H1 (cell line): ENCODE data around the gene CALD1. TPM values are rescaled to one million over a fixed set of nuclear protein-coding genes. Genes with fewer than 3 reads are reported as not detected.

Experiments used
- CTCF ChIA-PET: fragments of 300-600 bp; sonication (Branson Sonifier 250); formaldehyde crosslinking; loops from one replicate; lab custom pipeline; 2021; ENCODE audit not compliant: partially characterized antibody; lab: Charles Lee
- POLR2A ChIA-PET: fragments of 300-600 bp; sonication (Branson Sonifier 250); formaldehyde crosslinking; loops from one replicate; lab custom pipeline; 2021; ENCODE audit warnings: inconsistent platforms; ENCODE audit not compliant: partially characterized antibody; lab: Charles Lee
- DNase-seq, 2 experiments: peaks; one replicate each; pipeline versions ENCODE4 v3.0.0 to v3.0.0-alpha.2; 2010 to 2022; ENCODE audit warnings: low spot score in 2 of 2, low read depth in 1 of 2, mixed read lengths in 1 of 2
- FAIRE-seq: peaks from 2 replicates; lab custom pipeline; 2011; peaks lifted over from hg19 to GRCh38; lab: Jason Lieb, UNC
- H2AFZ ChIP-seq: 2 replicates; pipeline ENCODE4 v1.8.1; 2012; ENCODE audit warnings: low read length, inconsistent platforms
- H2AK5ac ChIP-seq: 2 replicates; pipeline ENCODE4 v1.6.1; 2013; ENCODE audit warnings: low read depth, low read length
- H2BK120ac ChIP-seq: replicated peaks from 2 replicates; pipeline ENCODE3; 2013; ENCODE audit warnings: low read depth, low read length, inconsistent platforms
- H2BK12ac ChIP-seq: 2 replicates; pipeline ENCODE4 v1.6.1; 2013; ENCODE audit warnings: low read depth, low read length
- H2BK15ac ChIP-seq: 2 replicates; pipeline ENCODE4 v1.6.1; 2013; ENCODE audit warnings: low read length
- H2BK20ac ChIP-seq: 2 replicates; pipeline ENCODE4 v1.6.1; 2013; ENCODE audit warnings: low read length
- H2BK5ac ChIP-seq: 2 replicates; pipeline ENCODE4 v1.6.1; 2013; ENCODE audit warnings: low read depth, low read length
- H3K14ac ChIP-seq: 2 replicates; pipeline ENCODE4 v1.6.1; 2013; ENCODE audit warnings: inconsistent platforms; ENCODE audit not compliant: insufficient read length
- H3K18ac ChIP-seq: 2 replicates; pipeline ENCODE4 v1.6.1; 2013; ENCODE audit warnings: low read length; ENCODE audit errors: extremely low read depth
- H3K23ac ChIP-seq: 2 replicates; pipeline ENCODE4 v1.6.1; 2013; ENCODE audit warnings: inconsistent platforms; ENCODE audit not compliant: insufficient read length
- H3K23me2 ChIP-seq: 2 replicates; pipeline ENCODE4 v1.6.1; 2013; ENCODE audit warnings: low read depth, low read length
- H3K27ac ChIP-seq: 2 replicates; pipeline ENCODE4 v1.6.1; 2011; ENCODE audit warnings: low read depth, low read length, inconsistent platforms
- H3K27me3 ChIP-seq, 4 experiments: replicated peaks in 1 of 4; 1 replicate in 1 of 4; 2 replicates in 3 of 4; pipeline versions ENCODE4 v1.6.1 to v1.8.1; 2011 to 2013; ENCODE audit warnings: low read length in 3 of 4, mild to moderate bottlenecking in 3 of 4, inconsistent platforms in 2 of 4, mixed read lengths in 2 of 4, moderate library complexity in 1 of 4; ENCODE audit not compliant: control insufficient read depth in 3 of 4, insufficient read depth in 3 of 4; ENCODE audit errors: extremely low read depth in 1 of 4
- H3K36me3 ChIP-seq, 4 experiments: 2 replicates each; pipeline versions ENCODE4 v1.6.1 to v1.8.1; 2011 to 2013; ENCODE audit warnings: mild to moderate bottlenecking in 4 of 4, low read length in 3 of 4, moderate library complexity in 2 of 4, control low read depth in 1 of 4, inconsistent platforms in 1 of 4; ENCODE audit not compliant: insufficient read depth in 4 of 4, control insufficient read depth in 2 of 4
- H3K4ac ChIP-seq: replicated peaks from 2 replicates; pipeline ENCODE3; 2013; ENCODE audit warnings: low read length, low read depth, mixed read lengths, inconsistent platforms; ENCODE audit not compliant: insufficient read length
- H3K4me1 ChIP-seq, 4 experiments: replicated peaks in 1 of 4; 1 replicate in 1 of 4; 2 replicates in 3 of 4; pipeline versions ENCODE4 v1.6.1 to v1.8.1; 2011 to 2013; ENCODE audit warnings: low read length in 3 of 4, inconsistent platforms in 2 of 4, mixed read lengths in 1 of 4; ENCODE audit not compliant: insufficient read depth in 4 of 4, control insufficient read depth in 3 of 4
- H3K4me2 ChIP-seq, 2 experiments: 2 replicates each; pipeline versions ENCODE4 v1.6.1 to v1.8.1; 2011 to 2013; ENCODE audit warnings: low read depth in 2 of 2, low read length in 2 of 2, control low read depth in 1 of 2, inconsistent platforms in 1 of 2, mild to moderate bottlenecking in 1 of 2; ENCODE audit not compliant: insufficient read depth in 1 of 2
- H3K4me3 ChIP-seq, 4 experiments: fragments of 200-600, 300-600 bp in 1 of 4; sonication (generic), shearing (Covaris generic), sonication (Bioruptor Twin) in 1 of 4; 2 replicates each; pipeline versions ENCODE4 v1.5.1 to v1.8.1; 2011 to 2016; ENCODE audit warnings: low read length in 4 of 4, low read depth in 3 of 4, control low read depth in 2 of 4, inconsistent platforms in 2 of 4, mild to moderate bottlenecking in 2 of 4, mixed read lengths in 1 of 4, moderate library complexity in 1 of 4; ENCODE audit not compliant: insufficient read depth in 2 of 4; ENCODE audit errors: extremely low read depth in 1 of 4
- H3K56ac ChIP-seq: replicated peaks from 2 replicates; pipeline ENCODE3; 2013; ENCODE audit warnings: low read depth, mild to moderate bottlenecking, mixed read lengths, low read length, inconsistent platforms; ENCODE audit not compliant: insufficient read length
- H3K79me1 ChIP-seq: 2 replicates; pipeline ENCODE4 v1.6.1; 2013; ENCODE audit warnings: low read depth, low read length, control low read depth
- H3K79me2 ChIP-seq, 2 experiments: 2 replicates each; pipeline versions ENCODE4 v1.6.1 to v1.8.1; 2012 to 2013; ENCODE audit warnings: low read length in 2 of 2, mild to moderate bottlenecking in 2 of 2, inconsistent platforms in 1 of 2; ENCODE audit not compliant: insufficient read depth in 2 of 2, control insufficient read depth in 1 of 2
- H3K9ac ChIP-seq, 4 experiments: replicated peaks in 1 of 4; 1 replicate in 1 of 4; 2 replicates in 3 of 4; pipeline versions ENCODE4 v1.6.1 to v1.8.1; 2011 to 2013; ENCODE audit warnings: low read depth in 3 of 4, low read length in 3 of 4, control low read depth in 2 of 4, mild to moderate bottlenecking in 2 of 4, moderate library complexity in 2 of 4, inconsistent platforms in 1 of 4; ENCODE audit errors: extremely low read depth in 1 of 4
- H3K9me3 ChIP-seq, 2 experiments: 2 replicates each; pipeline versions ENCODE4 v1.6.1 to v1.8.1; 2012 to 2013; ENCODE audit warnings: mild to moderate bottlenecking in 2 of 2, moderate library complexity in 2 of 2, control low read depth in 1 of 2, inconsistent platforms in 1 of 2, low read depth in 1 of 2, low read length in 1 of 2, mixed read lengths in 1 of 2; ENCODE audit not compliant: insufficient read depth in 2 of 2
- H4K20me1 ChIP-seq, 2 experiments: replicated peaks in 1 of 2; 2 replicates each; pipeline versions ENCODE3 to v1.8.1; 2011 to 2013; ENCODE audit warnings: inconsistent platforms in 2 of 2, low read length in 2 of 2, mild to moderate bottlenecking in 1 of 2; ENCODE audit not compliant: insufficient read depth in 2 of 2, control insufficient read depth in 1 of 2
- H4K5ac ChIP-seq: 2 replicates; pipeline ENCODE4 v1.6.1; 2013; ENCODE audit warnings: low read length, low read depth, mixed read lengths, inconsistent platforms; ENCODE audit not compliant: insufficient read length
- H4K8ac ChIP-seq: 2 replicates; pipeline ENCODE4 v1.8.0; 2013; ENCODE audit warnings: mild to moderate bottlenecking, moderate library complexity, low read length, inconsistent platforms; ENCODE audit not compliant: insufficient read depth; ENCODE audit errors: extremely low read depth
- H4K91ac ChIP-seq: replicated peaks from 2 replicates; pipeline ENCODE3; 2013; ENCODE audit warnings: low read length, mixed read lengths, inconsistent platforms; ENCODE audit not compliant: insufficient read length
- CBX5 ChIP-seq: fragments of 300-800, 300-1000 bp; sonication (generic); IDR thresholded peaks from 2 replicates; pipeline ENCODE4 v1.7.1; 2016; ENCODE audit warnings: antibody characterized with exemption, low read length, low read depth
- CTBP2 ChIP-seq: IDR thresholded peaks from 2 replicates; pipeline ENCODE4 v1.7.0; 2011; ENCODE audit warnings: borderline replicate concordance, mild to moderate bottlenecking, moderate library complexity, mixed read lengths, low read length; ENCODE audit not compliant: insufficient read depth, insufficient read length
- EZH2 ChIP-seq: fragments of 200-600 bp; sonication (generic); IDR thresholded peaks from 2 replicates; pipeline ENCODE4 v1.7.1; 2012; ENCODE audit warnings: low read depth, mild to moderate bottlenecking, moderate library complexity, low read length, inconsistent platforms; ENCODE audit not compliant: severe bottlenecking
- GABPA ChIP-seq: IDR thresholded peaks from 2 replicates; pipeline ENCODE4 v1.6.1; 2011; ENCODE audit warnings: mild to moderate bottlenecking, low read length, moderate library complexity, borderline replicate concordance; ENCODE audit not compliant: insufficient read depth
- JUN ChIP-seq: IDR thresholded peaks from 2 replicates; pipeline ENCODE4 v1.6.1; 2011; ENCODE audit warnings: low read depth, mild to moderate bottlenecking, improper control_type of control experiment, low read length
- RBBP5 ChIP-seq: IDR thresholded peaks from 2 replicates; pipeline ENCODE4 v1.7.1; 2012; ENCODE audit warnings: low read depth, mild to moderate bottlenecking, inconsistent platforms, low read length, moderate library complexity, borderline replicate concordance
- SIN3A ChIP-seq, 2 experiments: IDR thresholded peaks in 1 of 2; conservative IDR thresholded peaks in 1 of 2; 2 replicates each; pipeline ENCODE4 v1.6.1; 2011 to 2012; ENCODE audit warnings: low read length in 2 of 2, improper control_type of control experiment in 1 of 2, low read depth in 1 of 2, mild to moderate bottlenecking in 1 of 2
- SP1 ChIP-seq: IDR thresholded peaks from 2 replicates; pipeline ENCODE4 v1.6.1; 2011; ENCODE audit warnings: low read depth, low read length
- SP2 ChIP-seq: IDR thresholded peaks from 2 replicates; pipeline ENCODE4 v1.6.1; 2012; ENCODE audit warnings: mild to moderate bottlenecking, low read length, inconsistent platforms
- WGBS, 2 experiments: shearing (Covaris generic) in 1 of 2; methylation state at CpG; one replicate each; pipeline versions ENCODE4 v1.1.6 to v1.1.7; 2013 to 2015; ENCODE audit warnings: low lambda C conversion rate in 2 of 2, mixed read lengths in 2 of 2, inconsistent platforms in 1 of 2, low coverage in 1 of 2, missing lambda C conversion rate in 1 of 2; ENCODE audit not compliant: insufficient replicate concordance in 2 of 2, insufficient coverage in 1 of 2, insufficient read length in 1 of 2; ENCODE audit errors: extremely low coverage in 1 of 2, missing lambda C conversion rate in 1 of 2; 5-methylcytosine and 5-hydroxymethylcytosine counted together
- polyA plus RNA-seq, 7 experiments: library from polyadenylated mRNA; depleted of rRNA in 3 of 7; stranded (reverse) in 5 of 7; unstranded in 2 of 7; fragments of >200 nt in 5 of 7; fragments of 200-250 nt in 2 of 7; gene quantifications; 1 replicate in 5 of 7; 2 replicates in 1 of 7; 4 replicates in 1 of 7; pipeline versions ENCODE4 v1.2.1 to v1.2.3, GENCODE V29; 2011 to 2013; ENCODE audit warnings: missing spikeins in 2 of 7, mixed read lengths in 2 of 7
- total RNA-seq: library from RNA; stranded (reverse); fragmentation: NEBNext Ultra II Directional; extraction: Animal tissue kit (Norgen Biotek cat#: 25700); gene quantifications from 2 replicates; pipeline ENCODE4 v1.2.1, GENCODE V29; 2021

Gene CALD1
- total and polyA plus RNA-seq, 2 of the 8 experiments (the other 6 are each of a cell fraction or from before 2014, with no cell fraction given) = 34.3 to 177 TPM

- no peak overlapping the region for H3K9ac ChIP-seq
- H3K79me2 ChIP-seq = no peaks in the 10 kb centered on the region
- no peaks in the 10 kb centered on the region for H4K20me1 ChIP-seq
- no peak overlapping the region for H4K91ac ChIP-seq
- H3K18ac ChIP-seq = no peak overlapping the region
- FAIRE-seq = no peak
- ChIA-PET CTCF (interaction anchor here (1.0 to 1.5 kb wide), 3 partner anchors 11 to 247 kb away, joined by 3 to 5 read pairs (median 4); no protein-coding TSS in a partner anchor), POLR2A (no interaction called here)
- no peak overlapping the region for H4K8ac ChIP-seq
- no peak overlapping the region for H3K23ac ChIP-seq
- H3K4me2 ChIP-seq = no peak overlapping the region
- no peak for TF ChIP-seq SP1
- TF ChIP-seq CTBP2 = no peak
- no peak for TF ChIP-seq GABPA
- no peak for TF ChIP-seq EZH2
- no peak for TF ChIP-seq RBBP5
- TF ChIP-seq SP2 = no peak
- TF ChIP-seq CBX5 = no peak
- no peak for TF ChIP-seq JUN
- TF ChIP-seq SIN3A (conservative IDR thresholded peaks at IDR 0.05 in 1 of 2, IDR thresholded peaks at IDR 0.05 in 1 of 2; ENCODE audit: low read depth in 1 of 2, low read length in 2 of 2) = no peak
- no peak overlapping the region for H3K4me3 ChIP-seq
- no peak overlapping the region for H4K5ac ChIP-seq
- H3K79me1 ChIP-seq = no peaks in the 10 kb centered on the region
- H3K4me1 ChIP-seq = no peaks in the 10 kb centered on the region
- no peaks in the 10 kb centered on the region for H3K23me2 ChIP-seq
- H2BK20ac ChIP-seq = no peak overlapping the region
- no peak overlapping the region for H2AK5ac ChIP-seq
- no peak overlapping the region for H2AFZ ChIP-seq
- H3K4ac ChIP-seq = no peak overlapping the region
- H2BK15ac ChIP-seq = no peak overlapping the region
- H3K27me3 ChIP-seq = no peaks in the 10 kb centered on the region
- no peak overlapping the region for H3K56ac ChIP-seq
- 97% methylated on average over 3 of the region's 3 CpGs; no CpG with 5 or more reads in 1 of the 2 experiments for WGBS, 2 experiments
- no peak for DNase-seq
- no peaks in the 10 kb centered on the region for H3K9me3 ChIP-seq
- no peak overlapping the region for H3K14ac ChIP-seq
- H3K27ac ChIP-seq = no peak overlapping the region
- H2BK120ac ChIP-seq = no peak overlapping the region
- no peak overlapping the region for H2BK12ac ChIP-seq
- no peak overlapping the region for H2BK5ac ChIP-seq
- peaks cover 0 to 20% (median 5%) of the 10 kb centered on the region in 4 experiments; a peak in 6 of 8 replicates for H3K36me3 ChIP-seq
Measured at GRCh38 chr7:134936893-134937510, 157.6 kb downstream of the CALD1 start.
